ENCODE results near the gene SCAND1. TPM values are rescaled to one million over a fixed set of nuclear protein-coding genes. Genes with fewer than 3 reads are reported as not detected.
A peak's percentile ranks its signal among the peaks of the same experiment; 100 is the strongest.

Gene SCAND1
- total and polyA plus RNA-seq, 9 of the 15 experiments (the other 6 are each of a cell fraction or from before 2014, with no cell fraction given) = 0.08 to 94.0 (median 5.8) TPM

GRCh38 chr20:35954200-35954906, at the start of gene SCAND1 (continued):
- TF ChIP-seq ZNF518B (CRISPR knock-in tag; IDR thresholded peaks at IDR 0.05) (no peak), MECOM (CRISPR knock-in tag; IDR thresholded peaks at IDR 0.05) (no peak), PRDM10 (IDR thresholded peaks at IDR 0.05; ENCODE audit: partially characterized antibody) (peak; percentile 51), ZNF592 (IDR thresholded peaks at IDR 0.05) (peak; percentile 69), SMC3 (conservative IDR thresholded peaks at IDR 0.05; ENCODE audit: insufficient read depth, low read depth, low read length) (peak; percentile 75), E2F1 (CRISPR knock-in tag; IDR thresholded peaks at IDR 0.05) (no peak), BDP1 (IDR thresholded peaks at IDR 0.05; ENCODE audit: insufficient read depth, insufficient read length) (no peak)

Measured in K562 (cell line).